K562 (cell line): ENCODE measurements around the gene SPOCK3. TPM values are rescaled to one million over a fixed set of nuclear protein-coding genes. Genes with fewer than 3 reads are reported as not detected.

Source experiments
- ATAC-seq: fragments of 200-7000 bp; cut with Tn5 transposase; 3 replicates; pipeline ENCODE4 v1.9.1; 2020; ENCODE audit warnings: moderate library complexity
- BruUV-seq: library from RNA; stranded (reverse); fragments of 400-500 nt; replicated peaks from 2 replicates; lab custom pipeline; 2021; lab: Mats Ljungman, UMichigan
- CTCF ChIA-PET: fragments of 300-600 bp; formaldehyde crosslinking; extraction: SDS; loops from one replicate; lab custom pipeline; 2021; ENCODE audit warnings: low intra/inter-chr PET ratio; lab: Yijun Ruan, JAX
- POLR2A ChIA-PET: fragments of 300-600, 350-650 bp; sonication (Branson Sonifier 250); formaldehyde crosslinking; extraction: SDS; loops from one replicate; lab custom pipeline; 2021; ENCODE audit warnings: antibody characterized with exemption, inconsistent platforms; lab: Yijun Ruan, JAX
- DNase-seq, 4 experiments: peaks; one replicate each; pipeline versions ENCODE4 v3.0.0 to v3.0.0-alpha.2; 2011 to 2018; ENCODE audit warnings: low spot score in 3 of 4, mixed read lengths in 3 of 4; ENCODE audit errors: extremely low read depth in 1 of 4
- FAIRE-seq: peaks from 2 replicates; lab custom pipeline; 2011; peaks lifted over from hg19 to GRCh38; lab: Jason Lieb, UNC
- H2AFZ ChIP-seq: 2 replicates; pipeline ENCODE4 v1.6.0; 2011; ENCODE audit warnings: low read depth, low read length, control low read depth, inconsistent platforms
- H3K27ac ChIP-seq: fragments of 200-600 bp; 3 replicates; pipeline ENCODE4 v1.8.0; 2011; ENCODE audit warnings: low read depth, mild to moderate bottlenecking, control low read depth, inconsistent platforms, low read length, moderate library complexity, mixed read lengths; ENCODE audit errors: extremely low read depth
- H3K27me3 ChIP-seq, 2 experiments: fragments of 300-600 bp in 1 of 2; 2 replicates in 1 of 2; 3 replicates in 1 of 2; pipeline versions ENCODE4 v1.6.0 to v1.8.0; 2011; ENCODE audit warnings: inconsistent platforms in 2 of 2, low read length in 2 of 2, mild to moderate bottlenecking in 1 of 2, mixed read lengths in 1 of 2, moderate library complexity in 1 of 2; ENCODE audit not compliant: control insufficient read depth in 2 of 2, insufficient read depth in 2 of 2
- H3K36me3 ChIP-seq: fragments of 300-600 bp; 3 replicates; pipeline ENCODE4 v1.8.0; 2011; ENCODE audit warnings: mild to moderate bottlenecking, low read length, inconsistent platforms; ENCODE audit not compliant: control insufficient read depth, insufficient read depth
- H3K4me1 ChIP-seq, 2 experiments: fragments of 200-600 bp in 1 of 2; replicated peaks in 1 of 2; 2 replicates in 1 of 2; 3 replicates in 1 of 2; pipeline versions ENCODE4 v1.5.1 to v1.8.0; 2011; ENCODE audit warnings: inconsistent platforms in 2 of 2, low read length in 2 of 2, mild to moderate bottlenecking in 1 of 2, mixed read lengths in 1 of 2, moderate library complexity in 1 of 2; ENCODE audit not compliant: control insufficient read depth in 2 of 2, insufficient read depth in 2 of 2
- H3K4me2 ChIP-seq: 2 replicates; pipeline ENCODE4 v1.6.1; 2011; ENCODE audit warnings: low read length, control low read depth, inconsistent platforms, mixed read lengths; ENCODE audit not compliant: insufficient read depth
- H3K4me3 ChIP-seq: fragments of 200-600 bp; sonication (generic), shearing (Covaris generic); 2 replicates; pipeline ENCODE4 v1.5.1; 2016; ENCODE audit warnings: control low read depth, inconsistent platforms
- H3K79me2 ChIP-seq: fragments of 200-600 bp; 3 replicates; pipeline ENCODE4 v1.8.0; 2011; ENCODE audit warnings: low read length, inconsistent platforms; ENCODE audit not compliant: control insufficient read depth, insufficient read depth
- H3K9ac ChIP-seq, 2 experiments: 2 replicates each; pipeline versions ENCODE4 v1.6.0 to v1.6.1; 2011; ENCODE audit warnings: low read depth in 2 of 2, low read length in 2 of 2, control low read depth in 1 of 2, inconsistent platforms in 1 of 2, mild to moderate bottlenecking in 1 of 2, mixed read lengths in 1 of 2; ENCODE audit not compliant: insufficient read depth in 1 of 2
- H3K9me1 ChIP-seq: one replicate; pipeline ENCODE4 v1.6.0; 2011; ENCODE audit warnings: inconsistent platforms, mild to moderate bottlenecking, low read length, moderate library complexity; ENCODE audit not compliant: control insufficient read depth, insufficient read depth
- H3K9me3 ChIP-seq: replicated peaks from 2 replicates; pipeline ENCODE4 v1.5.1; 2011; ENCODE audit warnings: low read depth, low read length, inconsistent platforms; ENCODE audit not compliant: control insufficient read depth, insufficient read depth
- H4K20me1 ChIP-seq: replicated peaks from 2 replicates; pipeline ENCODE4 v1.6.1; 2011; ENCODE audit warnings: low read length, inconsistent platforms, mixed read lengths; ENCODE audit not compliant: control insufficient read depth, insufficient read depth
- ARID1B ChIP-seq: fragments of 450-650 bp; IDR thresholded peaks from 2 replicates; pipeline ENCODE4 v1.6.1; 2016; ENCODE audit warnings: antibody characterized with exemption, mild to moderate bottlenecking, inconsistent platforms
- WGBS: fragments of 100-300 bp; shearing (Covaris generic); methylation state at CpG from one replicate; pipeline ENCODE4 v1.1.6; 2016; ENCODE audit warnings: low coverage, mixed read lengths; ENCODE audit not compliant: insufficient coverage; ENCODE audit errors: missing lambda C conversion rate; 5-methylcytosine and 5-hydroxymethylcytosine counted together
- in situ Hi-C: fragments of 300-500 bp; cut with MboI; formaldehyde crosslinking; loops from 4 replicates; pipeline ENCODE4 v1.15.0; 2018; ENCODE audit warnings: inconsistent platforms, mixed read lengths
- intact Hi-C: fragments of 100-400 bp; cut with micrococcal nuclease; formaldehyde crosslinking; loops from 2 replicates; pipeline ENCODE4 v1.14.2; 2022
- polyA plus RNA-seq, 8 experiments: library from polyadenylated mRNA; depleted of rRNA in 4 of 8; stranded (reverse) in 5 of 8; unstranded in 3 of 8; fragments of >200 nt; fragmentation: Nextera tagmentation in 2 of 8; fragmentation: Illumina TruSeq in 1 of 8; extraction: Ambion mirVana in 2 of 8; extraction: Trizol in 1 of 8; gene quantifications; 2 replicates each; pipeline versions ENCODE4 v1.2.1 to v1.2.3, GENCODE V29; 2011 to 2014; ENCODE audit warnings: inconsistent platforms in 1 of 8, missing spikeins in 1 of 8
- small RNA-seq: library from RNA; depleted of rRNA; stranded (forward); fragments of <200 nt; gene quantifications from one replicate; pipeline ENCODE3, GENCODE V24; 2014
- total RNA-seq, 7 experiments: library from RNA; depleted of rRNA in 6 of 7; stranded (reverse); fragments of >200 nt in 6 of 7; fragmentation: Illumina TruSeq in 2 of 7; extraction: Trizol in 2 of 7; gene quantifications; 2 replicates each; pipeline versions ENCODE4 v1.2.1 to v1.2.3, GENCODE V29; 2011 to 2021; ENCODE audit warnings: low replicate concordance in 1 of 7

SPOCK3 gene
- total and polyA plus RNA-seq, 9 of the 15 experiments (the other 6 are each of a cell fraction or from before 2014, with no cell fraction given): not detected

GRCh38 chr4:166687828-166688227 is 546.5 kb downstream of the SPOCK3 start:
- Histone ChIP-seq H3K4me2 (no peak overlapping the region), H3K79me2 (no peaks in the 10 kb centered on the region), H3K4me1 (no peaks in the 10 kb centered on the region), H3K9ac (no peak overlapping the region), H4K20me1 (no peaks in the 10 kb centered on the region), H3K27ac (no peak overlapping the region), H3K9me1 (no peaks in the 10 kb centered on the region), H2AFZ (no peak overlapping the region), H3K27me3 (no peaks in the 10 kb centered on the region), H3K4me3 (no peak overlapping the region), H3K36me3 (no peaks in the 10 kb centered on the region), H3K9me3 (no peaks in the 10 kb centered on the region)
- POLR2A ChIA-PET: no interaction called here
- no TSS peak for BruUV-seq
- intact Hi-C loops (no loop called here), in situ Hi-C loops (no loop called here)
- CTCF ChIA-PET: no interaction called here
- no peak for ATAC-seq
- 0% methylated on average over 1 of the region's 1 CpG for WGBS
- no peak for DNase-seq
- no peak for FAIRE-seq
- TF ChIP-seq ARID1B: no peak

Small RNA genes lying within 50 kb of the gene (small RNA-seq; reads per million reads assigned to genes)
- gene RNA5SP171: not detected
